Amniotic epithelial cell (primary cell): ENCODE measurements around the gene RELL1.
"Not testable (repeated sequence)": the region's sequence is repeated elsewhere in the genome, so short reads cannot be mapped to it uniquely, and the experiment has no call there.

Experiments used
- DNase-seq: peaks from one replicate; pipeline ENCODE4 v3.0.0-alpha.2; 2010; ENCODE audit warnings: low read depth

The RELL1 gene

GRCh38 chr4:37693030-37693429 is 6.9 kb upstream of the RELL1 start:
- DNase-seq = no peak

GRCh38 chr4:37690976-37691375 is 4.8 kb upstream of the RELL1 start:
- DNase-seq = no peak

GRCh38 chr4:37689353-37690095 is 3.3 kb upstream of the RELL1 start:
- no peak for DNase-seq

- no peak for DNase-seq
Measured at GRCh38 chr4:37687681-37688080, 1.5 kb upstream of the RELL1 start.

GRCh38 chr4:37687194-37687562 is 1.0 kb upstream of the RELL1 start:
- DNase-seq = no peak

GRCh38 chr4:37685823-37686372 is 278 bp downstream of the RELL1 start:
- no peak for DNase-seq

- no peak for DNase-seq
Measured at GRCh38 chr4:37685161-37685822, 884 bp downstream of the RELL1 start.

- DNase-seq = no peak
Measured at GRCh38 chr4:37684154-37684553, 2.0 kb downstream of the RELL1 start.

GRCh38 chr4:37682701-37683401 is 3.3 kb downstream of the RELL1 start:
- peak; percentile 78 for DNase-seq

- DNase-seq = no peak
Measured at GRCh38 chr4:37680089-37680488, 6.1 kb downstream of the RELL1 start.

GRCh38 chr4:37679301-37679700 is 6.9 kb downstream of the RELL1 start:
- DNase-seq = no peak

- DNase-seq = peak; percentile 61
Measured at GRCh38 chr4:37678624-37679023, 7.6 kb downstream of the RELL1 start.

GRCh38 chr4:37675587-37676290 is 10.4 kb downstream of the RELL1 start:
- DNase-seq = no peak

GRCh38 chr4:37674439-37674838 is 11.7 kb downstream of the RELL1 start:
- no peak for DNase-seq

GRCh38 chr4:37673538-37674192 is 12.5 kb downstream of the RELL1 start:
- DNase-seq = no peak

GRCh38 chr4:37671072-37671471 is 15.1 kb downstream of the RELL1 start:
- no peak for DNase-seq

GRCh38 chr4:37670249-37670648 is 15.9 kb downstream of the RELL1 start:
- DNase-seq = no peak

GRCh38 chr4:37669124-37669523 is 17.1 kb downstream of the RELL1 start:
- not testable (repeated sequence) for DNase-seq

GRCh38 chr4:37667197-37668100 is 18.7 kb downstream of the RELL1 start:
- DNase-seq = no peak

GRCh38 chr4:37666625-37667071 is 19.5 kb downstream of the RELL1 start:
- peak; percentile 94 for DNase-seq
